GM21367 (cell line): ENCODE results near the gene IBA57.
"Not testable (repeated sequence)": the region's sequence is repeated elsewhere in the genome, so short reads cannot be mapped to it uniquely, and the experiment has no call there.

Experiments used
- ATAC-seq: cut with Tn5 transposase; IDR thresholded peaks from one replicate; pipeline ENCODE4 v1.9.1; 2021; ENCODE audit not compliant: unreplicated experiment

Gene IBA57

DNA sequence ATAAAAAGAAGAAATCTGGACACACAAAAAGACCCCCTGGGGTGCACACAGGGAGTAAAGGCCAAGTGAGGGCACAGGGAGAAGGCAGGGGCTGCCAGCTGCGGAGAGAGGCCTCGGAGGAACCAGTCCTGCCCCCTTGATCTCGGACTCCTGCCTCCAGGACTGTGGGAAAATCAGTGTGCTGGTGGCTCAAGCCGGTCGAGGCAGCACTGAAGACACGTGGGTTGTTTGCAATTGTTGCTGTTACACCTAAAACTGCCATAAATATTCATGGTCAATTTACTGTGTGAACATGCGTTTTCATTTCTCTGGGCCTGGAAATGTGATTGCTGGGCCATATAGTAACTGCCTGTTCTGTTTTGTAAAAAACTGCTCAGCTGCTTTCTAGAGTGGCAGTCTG, 18.5 kb downstream of the IBA57 start:
- ATAC-seq, result no peak

DNA sequence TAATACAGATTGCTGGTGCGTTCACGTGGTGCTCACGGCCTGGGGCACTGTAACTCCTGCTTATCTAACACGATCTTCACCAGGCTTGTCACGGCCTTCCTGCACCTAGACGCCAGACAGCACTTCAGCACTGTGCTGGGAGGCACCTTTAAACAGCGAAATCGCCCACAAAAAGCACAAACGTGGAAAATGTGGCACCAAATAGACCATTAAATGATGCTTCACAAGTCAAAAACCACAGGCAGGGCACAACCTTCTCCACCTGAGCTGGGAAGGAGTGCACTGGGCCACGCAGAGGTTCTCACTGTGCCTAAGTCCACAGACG, 20.0 kb downstream of the IBA57 start:
- no peak for ATAC-seq

DNA sequence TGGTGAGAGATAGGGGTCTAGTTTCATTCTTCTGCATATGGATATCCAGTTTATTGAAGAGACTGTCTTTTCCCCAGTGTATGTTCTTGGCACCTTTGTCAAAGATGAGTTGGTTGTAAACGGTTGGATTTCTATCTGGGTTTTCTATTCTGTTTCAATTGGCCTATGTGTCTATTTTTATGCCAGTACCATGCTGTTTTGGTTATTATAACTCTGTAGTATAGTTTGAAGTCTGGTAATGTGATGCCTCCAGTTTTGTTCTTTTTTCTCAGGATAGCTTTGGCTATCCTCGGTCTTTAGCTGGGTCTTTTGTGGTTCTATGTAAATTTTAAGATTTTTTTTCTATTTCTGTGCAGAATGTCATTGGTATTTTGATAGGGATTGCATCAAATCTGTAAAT, 22.6 kb downstream of the IBA57 start:
- ATAC-seq, result not testable (repeated sequence)

DNA sequence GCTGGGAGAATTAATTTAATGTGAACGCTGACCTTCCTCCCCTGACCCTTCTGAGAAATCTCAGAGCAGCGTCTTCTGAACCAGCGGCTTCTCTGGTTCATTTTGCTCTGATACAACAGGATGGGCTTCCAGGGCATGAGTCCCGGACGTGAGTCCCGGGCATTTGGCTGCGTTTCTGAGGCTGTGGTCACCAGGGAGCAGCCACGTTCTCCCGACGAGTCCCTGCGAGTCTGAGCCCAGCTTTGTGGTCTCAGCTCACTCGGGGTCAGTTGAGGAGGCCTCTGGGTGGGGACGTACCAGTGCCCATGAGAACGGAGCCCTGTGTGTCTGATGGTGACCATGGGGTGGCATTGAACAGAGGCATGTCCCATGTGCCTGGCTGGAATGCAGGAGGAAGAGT, 24.6 kb downstream of the IBA57 start:
- no peak for ATAC-seq

DNA sequence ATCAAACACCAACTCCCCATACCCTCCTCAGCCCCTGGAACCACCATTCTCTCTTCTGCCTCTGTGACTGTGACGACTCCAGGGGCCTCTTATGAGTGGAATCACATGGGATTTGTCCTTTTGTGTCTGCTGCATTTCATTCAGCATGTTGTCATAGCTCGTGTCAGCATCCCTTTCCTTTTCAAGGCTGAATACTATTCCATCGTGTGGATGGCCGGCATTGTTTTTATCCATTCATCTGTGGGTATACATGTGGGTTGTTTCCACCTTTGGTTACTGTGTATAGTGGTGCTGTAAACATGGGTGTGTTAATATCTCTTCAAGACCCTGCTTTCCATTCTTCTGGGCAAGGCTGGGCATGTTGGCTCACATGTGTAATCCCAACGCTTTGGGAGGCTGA, 25.2 kb downstream of the IBA57 start:
- ATAC-seq, result no peak

DNA sequence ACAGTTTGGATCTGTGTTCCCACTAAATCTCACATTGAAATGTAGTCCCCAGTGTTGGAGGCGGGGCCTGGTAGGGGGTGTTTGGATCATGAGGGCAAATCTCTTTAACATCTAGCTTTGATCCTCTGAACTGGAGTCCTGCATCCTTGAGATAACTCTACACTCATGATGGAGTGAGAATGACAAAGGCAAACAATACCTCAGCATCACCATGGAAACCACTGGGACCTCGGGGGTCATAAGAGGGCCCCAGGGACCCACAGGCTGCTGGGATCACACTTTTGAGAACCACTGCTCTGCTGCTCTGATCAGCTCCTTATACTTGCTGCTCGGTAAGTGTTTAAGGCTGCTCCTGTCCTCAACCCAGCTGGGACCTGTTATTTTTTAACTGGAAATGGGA, 28.8 kb downstream of the IBA57 start:
- no peak for ATAC-seq

DNA sequence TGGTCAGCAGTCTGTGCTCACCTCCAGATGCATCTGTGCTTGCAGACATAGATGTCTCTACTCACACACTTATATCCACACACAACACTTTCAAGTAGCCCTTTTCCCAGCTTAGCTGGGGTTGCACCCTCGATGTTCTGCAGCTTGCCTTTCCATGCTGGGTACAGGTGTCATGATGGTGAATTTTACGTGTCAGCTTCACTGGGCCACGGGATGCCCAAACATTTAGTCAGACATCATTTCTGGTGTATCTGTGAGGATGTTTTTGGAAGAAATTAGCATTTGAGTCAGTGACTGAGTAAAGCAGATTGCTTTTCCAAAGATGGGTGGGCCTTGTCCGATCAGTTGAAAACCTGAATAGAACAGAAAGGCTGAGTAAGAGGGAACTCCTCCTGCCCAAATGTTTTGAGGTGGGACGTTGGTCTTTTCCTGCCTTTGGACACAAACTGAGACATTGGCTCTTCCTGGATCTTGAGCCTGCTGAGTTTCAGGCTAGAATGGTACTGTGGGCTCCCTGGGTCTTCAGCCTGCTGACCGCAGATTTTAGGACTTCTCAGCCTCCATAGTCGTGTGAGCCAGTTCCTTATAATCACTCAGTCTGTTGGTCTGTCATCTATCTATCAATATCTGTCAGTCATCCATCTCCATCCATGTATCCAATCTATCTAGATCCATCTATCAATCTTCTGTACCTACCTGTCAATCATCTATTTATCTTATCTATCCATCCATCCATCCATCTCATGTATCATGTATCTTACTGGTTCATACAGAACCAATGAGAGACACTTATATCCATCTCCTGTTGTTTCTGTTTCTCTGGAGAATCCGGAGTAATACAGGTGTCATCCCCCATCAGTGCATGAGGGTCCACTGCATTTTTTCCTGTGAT, 29.6 kb downstream of the IBA57 start:
- ATAC-seq, result no peak

DNA sequence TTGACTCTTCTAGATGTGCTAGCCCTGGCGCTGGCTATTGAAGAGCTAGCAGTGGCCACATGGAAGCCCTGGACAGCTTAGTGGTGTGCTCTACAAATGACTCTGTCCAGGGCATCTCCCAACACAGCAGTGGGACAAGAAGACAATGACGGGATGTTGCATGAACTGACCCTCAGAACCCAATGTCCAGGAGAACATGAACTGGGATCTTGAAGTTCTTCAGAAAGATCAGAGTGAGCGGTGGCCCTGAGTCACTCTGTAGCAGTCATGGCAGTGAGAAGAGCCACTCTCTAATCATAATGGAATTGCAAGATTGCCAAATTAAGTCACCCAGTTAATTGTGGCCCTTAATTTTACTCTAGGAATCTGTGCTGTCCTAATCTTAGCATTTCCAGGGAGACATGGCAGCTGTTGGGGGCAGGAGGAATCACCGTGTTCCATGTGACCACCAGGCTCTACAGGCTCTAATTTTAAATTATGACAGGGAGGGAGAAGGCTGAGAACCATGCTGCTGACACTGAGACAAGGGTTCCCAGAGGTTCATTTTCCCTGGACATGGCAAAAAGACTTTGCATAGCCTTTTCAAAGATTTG, 32.0 kb downstream of the IBA57 start:
- no peak for ATAC-seq

DNA sequence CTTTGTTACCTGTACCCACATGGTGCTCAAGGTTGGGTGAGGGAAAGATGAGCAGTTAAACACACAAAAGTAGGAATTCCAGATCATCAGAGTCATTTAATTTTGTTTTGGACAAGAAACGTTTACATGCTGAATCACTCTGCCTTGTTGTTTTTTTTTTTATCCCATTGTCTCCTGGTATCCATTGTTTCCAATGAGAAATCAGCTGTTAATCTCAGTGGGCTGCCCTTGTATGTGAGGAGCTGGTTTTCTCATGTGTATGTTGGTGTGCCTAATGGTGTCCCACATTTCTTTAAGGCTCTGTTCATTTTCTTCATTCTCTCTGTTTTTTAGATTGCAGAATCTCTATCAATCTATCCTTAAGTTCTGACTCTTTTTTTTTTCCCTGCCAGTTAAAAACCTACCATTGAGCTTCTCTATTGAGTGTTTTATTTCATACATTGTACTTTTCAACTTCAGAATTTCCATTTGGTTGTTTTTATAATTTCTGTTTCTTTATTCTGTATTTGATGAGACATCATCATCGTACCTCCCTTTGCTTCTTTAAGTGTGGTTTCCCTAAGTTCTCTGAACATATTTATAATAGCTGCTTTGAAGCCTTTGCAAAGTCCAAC, 33.5 kb downstream of the IBA57 start:
- ATAC-seq, result no peak

DNA sequence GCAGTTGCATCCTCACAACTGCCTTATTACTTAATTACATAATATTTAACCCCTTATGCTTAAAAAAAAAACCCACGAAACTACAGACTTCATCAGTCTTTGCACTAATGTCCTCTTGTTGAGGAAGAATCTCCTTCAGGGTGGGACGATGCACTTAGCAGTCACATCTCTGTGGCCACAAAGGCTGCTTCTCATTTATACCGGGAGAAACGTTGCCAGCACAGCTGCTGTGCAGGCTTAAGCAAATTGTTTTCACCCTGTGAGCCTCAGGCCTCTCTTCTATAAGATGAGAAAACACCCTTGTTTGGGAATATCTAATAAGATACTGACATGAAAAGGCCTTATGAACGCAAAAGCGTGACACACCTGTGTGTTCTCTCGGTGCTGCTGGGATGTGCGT, 39.4 kb downstream of the IBA57 start:
- no peak for ATAC-seq

DNA sequence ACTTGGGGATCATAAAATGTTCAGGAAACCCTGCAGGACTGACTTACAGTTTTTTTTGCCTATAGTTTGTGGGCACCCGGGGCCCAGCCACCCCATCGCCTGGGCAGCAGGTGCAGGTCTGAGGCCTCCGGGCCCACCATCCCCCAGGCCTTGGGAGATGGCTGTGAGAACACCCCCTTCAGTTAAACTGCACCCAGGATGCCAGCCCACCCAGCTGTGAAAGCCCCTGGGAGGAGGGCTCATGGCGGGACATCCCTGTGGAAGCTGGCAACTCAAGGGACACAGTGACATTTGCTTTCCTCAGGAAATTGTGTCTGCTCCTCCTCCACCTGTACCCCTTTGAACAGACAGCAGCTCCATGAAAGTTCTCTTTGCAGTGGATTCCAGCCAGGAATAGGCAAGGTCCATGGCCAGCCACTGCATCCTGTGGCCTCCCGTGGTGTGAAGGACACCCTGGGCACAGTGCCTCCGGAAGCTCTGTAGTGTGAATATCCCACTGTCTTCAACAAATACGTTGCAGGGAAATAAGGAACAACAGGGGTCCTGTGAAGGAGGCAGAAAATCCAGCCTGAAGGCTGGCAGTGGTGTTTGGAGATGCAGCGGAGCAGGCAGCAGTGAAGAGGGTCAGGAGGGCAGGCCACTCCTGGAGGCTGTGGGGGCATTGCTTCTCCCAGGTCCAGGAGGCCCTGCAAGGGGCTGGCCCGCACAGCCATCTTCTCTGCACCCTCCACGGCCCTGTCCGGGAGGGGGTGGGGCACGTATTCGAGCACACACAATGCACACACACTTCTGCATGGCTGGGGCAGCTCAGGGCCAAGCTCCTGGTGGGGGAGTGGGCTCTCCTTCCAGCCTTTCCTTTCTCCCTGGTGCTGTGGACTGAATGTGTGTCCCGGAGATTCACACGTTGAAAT, 40.2 kb downstream of the IBA57 start:
- ATAC-seq, result no peak

DNA sequence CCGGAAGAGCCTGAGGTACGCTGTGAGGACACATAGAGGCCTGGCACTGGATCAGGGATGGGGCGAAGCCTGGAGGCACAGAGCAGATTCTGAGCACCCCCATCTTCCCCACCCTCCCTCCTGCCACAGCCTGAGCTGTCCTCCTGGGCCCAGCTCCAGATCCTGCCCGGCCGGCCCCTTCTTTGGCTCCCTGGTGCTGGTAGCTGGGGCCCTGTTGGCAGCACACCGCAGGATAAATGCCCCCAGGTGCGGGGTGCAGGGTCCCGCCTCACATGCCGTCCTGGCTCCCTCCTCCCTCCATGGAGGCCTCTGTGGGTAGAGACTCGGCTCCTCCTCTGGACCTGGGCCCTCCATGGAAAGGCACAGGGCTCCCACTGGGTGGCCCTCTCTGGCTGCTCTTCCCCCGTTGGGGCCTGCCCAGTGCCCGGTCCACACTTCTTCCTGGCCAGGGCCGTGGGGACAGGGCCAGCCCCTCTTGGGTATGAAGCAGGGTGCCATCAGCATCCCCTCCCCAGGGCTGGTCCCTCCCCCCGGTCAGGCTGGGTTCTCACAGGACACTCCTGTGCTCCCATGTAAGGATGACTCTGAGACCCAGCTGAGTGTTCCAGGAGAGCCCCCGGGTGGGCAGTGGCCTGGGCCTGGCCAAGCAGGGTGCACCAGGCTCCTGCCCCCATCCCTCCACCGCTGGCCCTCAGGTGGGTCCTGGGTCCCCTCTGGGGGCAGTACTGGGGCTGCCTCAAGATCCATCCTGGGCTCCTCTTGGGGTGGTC, 41.2 kb downstream of the IBA57 start:
- no peak for ATAC-seq

DNA sequence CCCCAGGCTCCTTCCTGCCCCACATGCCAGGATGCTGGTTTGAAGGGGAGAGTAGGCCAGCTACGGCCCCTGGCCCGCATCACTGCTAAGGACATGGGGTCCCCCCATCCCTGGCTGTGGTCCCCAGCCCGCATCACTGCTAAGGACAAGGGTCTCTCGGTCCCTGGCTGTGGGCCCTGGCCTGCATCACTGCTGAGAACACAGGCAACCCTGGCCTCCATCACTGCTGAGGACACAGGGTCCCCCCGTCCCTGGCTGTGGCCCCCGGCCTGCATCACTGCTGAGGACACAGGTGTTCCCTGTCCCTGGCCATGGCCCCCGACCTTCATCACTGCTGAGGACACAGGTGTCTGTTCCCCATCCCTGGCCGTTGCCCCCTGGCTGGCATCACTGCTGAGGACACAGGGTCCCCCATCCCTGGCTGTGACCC, 41.8 kb downstream of the IBA57 start:
- ATAC-seq, result no peak

DNA sequence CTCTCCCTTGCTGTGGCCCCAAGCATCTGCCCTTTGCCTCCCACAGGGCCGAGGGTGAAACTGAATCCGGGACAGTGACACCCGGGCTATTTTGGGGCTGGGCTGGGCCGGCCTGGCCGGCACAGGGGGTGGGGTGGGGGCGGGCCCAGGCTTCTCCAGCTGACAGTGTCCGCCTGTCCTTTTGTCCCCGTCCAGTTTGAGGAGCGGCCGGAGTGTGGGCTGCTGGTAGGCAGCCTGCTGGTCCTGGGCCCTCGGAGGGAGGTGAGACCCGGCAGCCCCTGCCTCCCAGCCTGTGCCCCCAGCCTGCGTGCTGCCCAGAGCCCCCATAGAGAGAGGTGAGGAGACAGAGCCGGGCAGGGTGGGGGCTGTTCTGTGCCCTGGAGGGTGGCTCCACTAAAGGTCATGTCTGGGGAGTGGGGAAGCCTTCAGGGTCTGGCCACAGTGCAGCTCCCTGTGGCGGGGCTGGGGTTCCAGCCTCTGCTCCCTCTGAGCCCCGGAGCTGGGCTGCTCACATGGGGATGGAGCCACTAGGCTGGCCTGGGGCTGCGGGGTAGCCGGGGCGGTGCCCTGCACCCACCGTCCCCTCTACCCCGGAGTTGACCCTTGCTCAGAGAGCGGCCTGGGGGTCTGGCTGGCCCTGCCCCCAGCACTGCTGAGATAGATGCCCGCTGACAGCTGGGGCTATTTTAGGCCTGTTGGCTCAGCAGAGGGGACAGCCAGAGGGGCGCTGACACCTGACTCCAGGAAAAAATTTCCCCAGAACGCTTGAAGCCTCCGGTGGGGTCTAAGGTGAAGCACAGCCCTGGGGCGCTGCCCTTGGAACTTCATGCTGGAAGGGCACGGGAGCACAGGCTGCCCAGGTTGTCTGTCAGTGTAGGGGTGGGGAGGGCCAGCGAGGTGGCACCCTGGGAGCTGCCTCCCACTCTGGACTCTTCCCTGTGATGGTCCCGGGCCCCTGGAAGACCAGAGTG, 42.5 kb downstream of the IBA57 start, which contains the start of gene OBSCN:
Gene OBSCN, plus strand, starts transcription at position 194 of the 971 bp plus-strand sequence. CDS start 3,740 bp downstream, outside the sequence.
- ATAC-seq, result no peak

DNA sequence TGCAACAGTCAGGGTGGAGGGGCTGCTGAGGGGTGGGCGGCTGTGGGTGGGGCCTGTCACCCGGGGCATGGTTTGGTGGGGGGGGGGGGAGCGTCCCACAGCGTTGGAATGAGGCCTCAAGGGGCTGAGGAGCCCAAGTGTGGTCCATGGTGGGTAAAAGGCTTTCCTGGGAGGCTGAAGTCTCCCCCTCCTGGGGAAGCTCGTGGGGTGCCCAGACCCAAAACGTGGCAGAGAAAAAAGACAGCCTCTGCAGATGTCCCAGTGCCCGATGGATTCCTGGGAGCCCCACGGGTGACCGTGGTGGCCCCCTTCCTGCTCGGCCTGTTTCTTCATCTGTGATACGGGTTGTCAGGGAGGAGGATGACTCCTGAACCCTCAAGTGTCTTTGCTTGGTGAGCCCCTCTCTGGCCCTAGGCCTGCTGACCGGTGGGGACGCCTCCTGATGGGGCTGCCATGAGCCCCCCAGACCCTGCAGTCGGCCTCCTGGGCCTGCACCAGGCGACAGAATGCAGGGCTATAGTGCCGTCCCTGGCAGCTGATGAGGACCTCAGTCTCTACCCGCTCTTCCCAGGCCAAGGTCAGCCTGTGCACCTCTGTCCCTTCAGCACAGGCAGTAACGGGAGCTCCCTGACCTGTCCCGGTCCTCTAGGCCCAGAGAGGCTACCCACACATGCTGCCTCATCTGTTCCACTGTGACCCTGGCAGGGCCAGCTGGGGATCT, 43.4 kb downstream of the IBA57 start:
- ATAC-seq, result no peak

DNA sequence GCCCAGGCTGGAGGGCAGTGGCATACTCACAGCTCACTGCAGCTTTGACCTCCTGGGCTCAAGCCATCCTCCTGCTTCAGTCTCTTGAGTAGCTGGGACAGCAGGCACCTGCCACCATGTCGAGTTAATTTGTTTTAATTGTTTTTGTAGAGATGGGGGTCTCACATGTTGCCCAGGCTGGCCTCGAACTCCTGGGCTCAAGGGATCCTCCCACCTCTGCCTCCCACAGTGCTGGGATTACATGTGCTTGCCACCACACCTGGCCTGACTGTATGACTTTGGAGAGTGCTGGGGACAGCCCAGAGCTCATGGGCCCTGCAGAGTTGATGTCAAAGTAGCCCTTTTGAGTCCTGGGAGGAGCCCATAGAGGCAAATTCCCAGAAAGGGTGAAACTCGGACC, 44.1 kb downstream of the IBA57 start:
- ATAC-seq, result no peak

DNA sequence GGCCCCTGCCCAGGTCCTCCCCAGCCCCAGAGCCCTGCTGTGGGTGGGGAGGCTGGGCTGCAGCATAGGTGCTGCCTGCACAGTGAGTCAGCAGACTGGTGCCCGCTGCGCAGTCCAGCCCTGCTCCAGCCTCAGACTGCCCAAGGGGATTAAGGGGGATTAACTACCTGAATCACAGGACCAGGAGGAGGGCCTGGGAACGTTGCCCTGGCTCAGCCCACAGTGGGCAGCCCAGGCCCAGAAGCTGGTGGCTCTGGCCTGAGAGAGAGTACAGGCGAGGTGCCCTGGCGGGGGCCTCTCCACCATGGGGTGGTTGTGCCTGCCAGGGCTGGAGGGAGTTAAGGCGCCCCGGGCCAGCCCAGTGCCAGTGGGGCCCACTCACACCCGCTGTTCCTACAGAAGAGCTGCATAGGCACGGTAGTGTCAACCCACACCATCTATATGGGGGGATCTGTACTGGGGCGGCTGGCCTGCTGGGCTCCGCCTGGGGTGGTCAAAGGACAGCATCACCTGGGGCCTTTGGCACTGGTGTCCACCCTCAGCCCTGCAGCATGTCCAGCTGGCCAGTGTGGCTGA, 44.6 kb downstream of the IBA57 start:
- ATAC-seq, result no peak
